ENCODE data around the gene SNRNP25. TPM values are rescaled to one million over a fixed set of nuclear protein-coding genes. Genes with fewer than 3 reads are reported as not detected.

The SNRNP25 gene
- polyA plus RNA-seq, 1 experiment, result 38.8 TPM

DNA sequence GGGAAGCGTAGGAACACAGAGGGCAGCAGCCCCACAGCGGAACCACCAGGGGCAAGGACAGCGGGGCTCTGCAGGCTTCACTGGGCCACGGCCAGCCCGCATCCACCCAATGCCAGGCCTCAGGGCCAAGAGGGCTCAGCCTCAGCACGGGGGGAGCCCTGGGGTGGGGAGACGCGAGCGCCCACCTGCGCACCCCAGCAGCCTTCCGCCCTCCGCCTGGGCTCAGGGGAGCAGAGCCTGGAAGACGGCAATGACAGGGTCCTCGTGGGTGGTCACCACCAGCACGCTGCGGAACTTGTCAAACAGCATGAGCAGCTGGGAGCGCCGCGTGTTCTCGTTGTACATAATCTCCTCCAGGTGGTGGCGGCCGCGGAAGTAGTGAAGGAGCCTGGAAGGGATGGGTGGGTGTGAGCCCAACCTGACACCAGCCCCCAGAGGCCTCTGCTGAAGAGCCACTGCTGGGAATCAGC, 32.9 kb downstream of the SNRNP25 start:
- POLR2A ChIA-PET, result no interaction called here

DNA sequence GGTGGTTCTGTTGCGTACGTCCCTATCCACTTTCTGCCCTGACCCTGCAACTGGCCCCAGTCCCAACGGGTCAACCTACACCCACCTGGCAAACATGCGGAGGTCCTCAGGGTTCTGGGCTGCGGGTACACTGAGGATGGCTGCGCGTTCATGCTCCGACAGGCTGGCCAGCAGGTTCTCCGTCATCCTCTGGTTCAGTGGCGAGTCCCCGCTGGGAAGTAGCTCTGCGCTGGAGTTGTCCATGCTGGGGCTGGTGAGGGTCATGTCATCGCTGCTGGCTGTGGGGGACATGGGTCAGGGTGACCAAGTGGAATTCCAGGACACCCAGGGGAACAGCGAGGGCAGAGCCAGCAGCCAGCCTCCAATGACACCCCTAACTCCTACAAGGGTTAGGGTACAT, 35.0 kb downstream of the SNRNP25 start:
- Histone ChIP-seq H3K4me3 (ENCODE audit: low read depth, low read length) (no peak overlapping the region), H3K27ac (ENCODE audit: low read depth, low read length) (no peak overlapping the region), H3K9me3 (ENCODE audit: control insufficient read depth, insufficient read depth, low read length) (no peaks in the 10 kb centered on the region; the same call in 1 of the 2 replicates), H3K27me3 (ENCODE audit: control insufficient read depth, insufficient read depth, low read length) (no peaks in the 10 kb centered on the region)
- POLR2A ChIA-PET, result no interaction called here
- TF ChIP-seq, protein P1, sequence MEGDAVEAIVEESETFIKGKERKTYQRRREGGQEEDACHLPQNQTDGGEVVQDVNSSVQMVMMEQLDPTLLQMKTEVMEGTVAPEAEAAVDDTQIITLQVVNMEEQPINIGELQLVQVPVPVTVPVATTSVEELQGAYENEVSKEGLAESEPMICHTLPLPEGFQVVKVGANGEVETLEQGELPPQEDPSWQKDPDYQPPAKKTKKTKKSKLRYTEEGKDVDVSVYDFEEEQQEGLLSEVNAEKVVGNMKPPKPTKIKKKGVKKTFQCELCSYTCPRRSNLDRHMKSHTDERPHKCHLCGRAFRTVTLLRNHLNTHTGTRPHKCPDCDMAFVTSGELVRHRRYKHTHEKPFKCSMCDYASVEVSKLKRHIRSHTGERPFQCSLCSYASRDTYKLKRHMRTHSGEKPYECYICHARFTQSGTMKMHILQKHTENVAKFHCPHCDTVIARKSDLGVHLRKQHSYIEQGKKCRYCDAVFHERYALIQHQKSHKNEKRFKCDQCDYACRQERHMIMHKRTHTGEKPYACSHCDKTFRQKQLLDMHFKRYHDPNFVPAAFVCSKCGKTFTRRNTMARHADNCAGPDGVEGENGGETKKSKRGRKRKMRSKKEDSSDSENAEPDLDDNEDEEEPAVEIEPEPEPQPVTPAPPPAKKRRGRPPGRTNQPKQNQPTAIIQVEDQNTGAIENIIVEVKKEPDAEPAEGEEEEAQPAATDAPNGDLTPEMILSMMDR (IDR thresholded peaks at IDR 0.05; ENCODE audit: low read depth, low read length), result no peak
- CTCF ChIA-PET, result interaction anchor here (1.2 kb wide), 1 partner anchor 23 kb away, joined by 3 read pairs; no protein-coding TSS in a partner anchor
- DNase-seq (ENCODE audit: low read depth, low spot score), result no peak

More for the DNA sequence above, 32.9 kb downstream of the SNRNP25 start:
- TF ChIP-seq, protein P1 (IDR thresholded peaks at IDR 0.05; ENCODE audit: low read depth, low read length), result no peak
- no peak overlapping the region for H3K4me3 ChIP-seq (ENCODE audit: low read depth, low read length)
- no peaks in the 10 kb centered on the region for H3K27me3 ChIP-seq (ENCODE audit: control insufficient read depth, insufficient read depth, low read length)
- no peak for DNase-seq (ENCODE audit: low read depth, low spot score)
- no peaks in the 10 kb centered on the region; the same call in 1 of the 2 replicates for H3K9me3 ChIP-seq (ENCODE audit: control insufficient read depth, insufficient read depth, low read length)
- CTCF ChIA-PET, result interaction anchor here (1.5 kb wide), 1 partner anchor 10 kb away, joined by 16 read pairs; no protein-coding TSS in a partner anchor
- H3K27ac ChIP-seq (ENCODE audit: low read depth, low read length), result no peak overlapping the region

DNA sequence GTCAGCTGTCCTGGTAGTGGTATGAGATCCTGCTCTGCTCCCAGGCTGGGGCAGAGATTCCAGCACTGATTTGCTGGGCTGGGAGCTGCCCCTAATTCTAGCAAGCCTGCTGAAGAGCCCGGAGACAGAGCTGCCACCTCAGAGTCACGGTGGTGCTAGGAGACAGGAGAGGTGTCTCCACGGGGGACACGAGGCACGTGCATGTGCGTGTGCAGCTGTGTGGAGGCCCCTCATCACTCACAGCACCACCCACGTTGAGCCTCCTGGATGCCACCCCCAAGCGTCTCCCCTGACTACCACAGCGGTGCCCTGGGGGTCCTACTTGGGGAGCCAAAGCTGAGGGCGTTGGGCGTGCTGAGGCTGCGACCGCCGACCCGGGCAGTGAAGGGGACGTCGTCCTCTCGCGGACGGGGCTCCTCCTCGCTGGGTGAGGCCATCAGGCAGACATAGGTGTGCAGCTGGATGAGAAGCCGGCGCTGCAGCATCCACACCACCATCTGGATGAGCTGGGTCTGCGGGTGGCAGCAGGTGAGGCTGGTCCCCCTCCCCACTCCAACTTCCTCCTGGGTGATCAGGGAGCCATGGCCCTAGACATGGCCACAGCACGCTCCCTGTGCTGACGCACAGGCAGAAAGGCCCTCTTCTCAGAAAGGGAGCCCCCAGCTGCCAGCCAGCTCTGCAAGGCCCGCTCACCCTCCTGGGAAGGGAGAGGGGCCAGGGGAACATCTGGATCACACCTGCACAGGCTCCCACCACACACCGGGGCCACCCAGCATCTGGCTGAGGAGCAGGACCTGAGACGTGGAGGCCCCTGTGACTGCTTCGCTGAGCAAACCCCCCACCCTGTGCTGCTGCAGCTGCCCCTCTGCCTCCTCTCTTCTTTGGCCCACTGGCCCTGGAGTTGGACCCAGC, 36.0 kb downstream of the SNRNP25 start:
- ChIA-PET POLR2A (interaction anchor here (0.5 kb wide), 1 partner anchor 162 kb away, joined by 3 read pairs; no protein-coding TSS in a partner anchor), CTCF (interaction anchor here (1.0 to 3.5 kb wide), 2 partner anchors 17 to 24 kb away, joined by 5 to 13 read pairs; no protein-coding TSS in a partner anchor)
- Histone ChIP-seq H3K9me3 (ENCODE audit: control insufficient read depth, insufficient read depth, low read length) (no peaks in the 10 kb centered on the region; the same call in 1 of the 2 replicates), H3K27me3 (ENCODE audit: control insufficient read depth, insufficient read depth, low read length) (no peaks in the 10 kb centered on the region), H3K4me3 (ENCODE audit: low read depth, low read length) (no peak overlapping the region), H3K27ac (ENCODE audit: low read depth, low read length) (no peak overlapping the region)
- DNase-seq (ENCODE audit: low read depth, low spot score), result no peak
- TF ChIP-seq, protein P1 (IDR thresholded peaks at IDR 0.05; ENCODE audit: low read depth, low read length), result no peak

DNA sequence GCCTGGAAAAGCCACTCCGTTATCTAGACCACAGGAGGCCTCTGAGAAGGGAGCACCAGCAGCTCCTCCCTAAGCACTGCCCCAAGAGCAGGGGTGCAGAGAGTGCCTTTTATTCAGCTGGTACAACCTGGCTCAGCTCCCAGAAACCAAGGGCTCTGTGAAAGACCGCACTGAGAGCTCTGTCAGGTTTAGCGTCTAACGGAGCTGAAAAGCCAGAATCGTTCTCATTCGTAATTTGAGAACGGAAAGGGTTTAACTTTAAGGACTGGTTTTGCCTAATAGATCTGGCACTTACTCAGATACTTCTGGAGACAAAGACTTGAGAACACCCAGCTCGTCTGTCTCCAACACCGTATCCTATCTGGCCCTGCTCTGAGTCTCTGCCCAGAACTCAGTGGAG, 37.9 kb downstream of the SNRNP25 start:
- Histone ChIP-seq H3K9me3 (ENCODE audit: control insufficient read depth, insufficient read depth, low read length) (no peaks in the 10 kb centered on the region; the same call in 1 of the 2 replicates), H3K4me3 (ENCODE audit: low read depth, low read length) (no peak overlapping the region), H3K27me3 (ENCODE audit: control insufficient read depth, insufficient read depth, low read length) (no peaks in the 10 kb centered on the region), H3K27ac (ENCODE audit: low read depth, low read length) (no peak overlapping the region)
- TF ChIP-seq, protein P1 (IDR thresholded peaks at IDR 0.05; ENCODE audit: low read depth, low read length), result no peak
- CTCF ChIA-PET, result interaction anchor here (1.0 to 3.5 kb wide), 3 partner anchors 16 to 90 kb away, joined by 3 to 13 read pairs (median 13); no protein-coding TSS in a partner anchor
- no peak for DNase-seq (ENCODE audit: low read depth, low spot score)
- POLR2A ChIA-PET, result interaction anchor here (1.7 kb wide), 1 partner anchor 20 kb away, joined by 4 read pairs; no protein-coding TSS in a partner anchor

Data from AG04450 (cell line).